GM12872 (cell line): ENCODE measurements around the gene SETMAR.

Experiments
- CTCF ChIP-seq: IDR thresholded peaks from 3 replicates; pipeline ENCODE4 v1.5.1; 2011; ENCODE audit warnings: low read depth, mild to moderate bottlenecking, low read length, moderate library complexity; ENCODE audit not compliant: insufficient read depth

SETMAR gene

GRCh38 chr3:4341336-4341675, 38.1 kb downstream of the SETMAR start:
- TF ChIP-seq CTCF: no peak

GRCh38 chr3:4343258-4343657, 40.1 kb downstream of the SETMAR start:
- no peak for TF ChIP-seq CTCF

- TF ChIP-seq CTCF: peak; percentile 73
Observed at GRCh38 chr3:4350789-4351163, 47.6 kb downstream of the SETMAR start.

GRCh38 chr3:4351164-4351855, 48.1 kb downstream of the SETMAR start:
- no peak for TF ChIP-seq CTCF

- TF ChIP-seq CTCF: no peak
Observed at GRCh38 chr3:4351872-4352271, 48.7 kb downstream of the SETMAR start.

- TF ChIP-seq CTCF: no peak
Observed at GRCh38 chr3:4355401-4356219, 52.4 kb downstream of the SETMAR start.

GRCh38 chr3:4356220-4356540, 53.0 kb downstream of the SETMAR start:
- TF ChIP-seq CTCF: no peak
